H9 (cell line): Measurements from ENCODE around the gene CAMTA1. TPM values are rescaled to one million over a fixed set of nuclear protein-coding genes. Genes with fewer than 3 reads are reported as not detected.

Experiments used
- DNase-seq: peaks from one replicate; pipeline ENCODE4 v3.0.0-alpha.2; 2017
- H2AFZ ChIP-seq: one replicate; pipeline ENCODE4 v1.6.1; 2013; ENCODE audit warnings: mild to moderate bottlenecking, low read length, control low read depth, moderate library complexity
- H2AK5ac ChIP-seq: 2 replicates; pipeline ENCODE4 v1.6.1; 2013; ENCODE audit warnings: low read length, control low read depth, mixed read lengths; ENCODE audit not compliant: insufficient read length
- H2BK120ac ChIP-seq: one replicate; pipeline ENCODE4 v1.6.1; 2013; ENCODE audit warnings: low read depth, mild to moderate bottlenecking, low read length, control low read depth, inconsistent platforms; ENCODE audit not compliant: poor library complexity, severe bottlenecking
- H2BK12ac ChIP-seq: 2 replicates; pipeline ENCODE4 v1.6.1; 2013; ENCODE audit warnings: low read length, control low read depth, mixed read lengths, low read depth; ENCODE audit not compliant: insufficient read length
- H2BK15ac ChIP-seq: 2 replicates; pipeline ENCODE4 v1.6.1; 2013; ENCODE audit warnings: low read depth, low read length, control low read depth
- H2BK20ac ChIP-seq: one replicate; pipeline ENCODE4 v1.6.1; 2013; ENCODE audit warnings: low read depth, mild to moderate bottlenecking, low read length, control low read depth, inconsistent platforms; ENCODE audit not compliant: poor library complexity, severe bottlenecking
- H2BK5ac ChIP-seq: 2 replicates; pipeline ENCODE4 v1.6.1; 2013; ENCODE audit warnings: low read length, control low read depth, mixed read lengths; ENCODE audit not compliant: insufficient read length
- H3K14ac ChIP-seq: 2 replicates; pipeline ENCODE4 v1.6.1; 2013; ENCODE audit warnings: low read length, control low read depth; ENCODE audit not compliant: insufficient read depth
- H3K18ac ChIP-seq: 2 replicates; pipeline ENCODE4 v1.6.1; 2013; ENCODE audit warnings: low read depth, mild to moderate bottlenecking, mixed read lengths, low read length, control low read depth; ENCODE audit not compliant: insufficient read length
- H3K23ac ChIP-seq: 2 replicates; pipeline ENCODE4 v1.6.1; 2013; ENCODE audit warnings: low read length, control low read depth, mixed read lengths, low read depth; ENCODE audit not compliant: insufficient read length
- H3K23me2 ChIP-seq: 2 replicates; pipeline ENCODE4 v1.6.1; 2013; ENCODE audit warnings: low read depth, mild to moderate bottlenecking, mixed read lengths, low read length, control low read depth; ENCODE audit not compliant: insufficient read length, poor library complexity, severe bottlenecking
- H3K27ac ChIP-seq: 2 replicates; pipeline ENCODE4 v1.5.1; 2013; ENCODE audit warnings: low read length, control low read depth, mixed read lengths, low read depth; ENCODE audit not compliant: insufficient read length
- H3K27me3 ChIP-seq: 2 replicates; pipeline ENCODE4 v1.6.1; 2013; ENCODE audit warnings: low read length, control low read depth, inconsistent platforms; ENCODE audit not compliant: insufficient read depth
- H3K4ac ChIP-seq: 2 replicates; pipeline ENCODE4 v1.6.1; 2013; ENCODE audit warnings: low read depth, mild to moderate bottlenecking, control low read depth, inconsistent platforms, low read length, moderate library complexity
- H3K4me1 ChIP-seq: 2 replicates; pipeline ENCODE4 v1.6.1; 2013; ENCODE audit warnings: low read length, control low read depth, inconsistent platforms; ENCODE audit not compliant: insufficient read depth
- H3K4me2 ChIP-seq: 2 replicates; pipeline ENCODE4 v1.6.1; 2013; ENCODE audit warnings: low read length, control low read depth, mixed read lengths; ENCODE audit not compliant: insufficient read length, insufficient read depth
- H3K56ac ChIP-seq: 2 replicates; pipeline ENCODE4 v1.6.1; 2013; ENCODE audit warnings: low read depth, mild to moderate bottlenecking, mixed read lengths, low read length, control low read depth; ENCODE audit not compliant: insufficient read length
- H3K79me1 ChIP-seq: 2 replicates; pipeline ENCODE4 v1.6.1; 2013; ENCODE audit warnings: low read depth, mild to moderate bottlenecking, moderate library complexity, low read length, control low read depth, inconsistent platforms; ENCODE audit not compliant: insufficient read depth, poor library complexity, severe bottlenecking
- H3K79me2 ChIP-seq: 2 replicates; pipeline ENCODE4 v1.6.1; 2013; ENCODE audit warnings: low read length, control low read depth, inconsistent platforms; ENCODE audit not compliant: insufficient read depth
- H3K9ac ChIP-seq: 2 replicates; pipeline ENCODE4 v1.6.1; 2013; ENCODE audit warnings: low read length, control low read depth, mixed read lengths; ENCODE audit not compliant: insufficient read length; ENCODE audit errors: extremely low read depth
- H3K9me3 ChIP-seq: one replicate; pipeline ENCODE4 v1.6.1; 2013; ENCODE audit warnings: low read depth, low read length, inconsistent platforms; ENCODE audit not compliant: control insufficient read depth
- H3T11ph ChIP-seq: one replicate; pipeline ENCODE4 v1.6.1; 2013; ENCODE audit warnings: mild to moderate bottlenecking, low read length, control low read depth, inconsistent platforms
- H4K20me1 ChIP-seq: one replicate; pipeline ENCODE4 v1.6.1; 2013; ENCODE audit not compliant: control insufficient read depth, insufficient read length, insufficient read depth
- H4K5ac ChIP-seq: 2 replicates; pipeline ENCODE4 v1.6.1; 2013; ENCODE audit warnings: low read depth, mild to moderate bottlenecking, mixed read lengths, low read length, control low read depth; ENCODE audit not compliant: insufficient read length
- H4K8ac ChIP-seq: replicated peaks from 2 replicates; pipeline ENCODE4 v1.6.1; 2013; ENCODE audit warnings: low read length, control low read depth, mixed read lengths, low read depth; ENCODE audit not compliant: insufficient read length
- H4K91ac ChIP-seq: 2 replicates; pipeline ENCODE4 v1.6.1; 2013; ENCODE audit warnings: low read depth, mild to moderate bottlenecking, moderate library complexity, mixed read lengths, low read length, control low read depth; ENCODE audit not compliant: insufficient read length
- H3K27ac Mint-ChIP-seq, 3 experiments: 2 replicates in 2 of 3; 3 replicates in 1 of 3; pipeline ENCODE4 v1.8.0; 2020 to 2021; ENCODE audit warnings: mixed read lengths in 3 of 3, mild to moderate bottlenecking in 1 of 3, moderate library complexity in 1 of 3
- H3K27me3 Mint-ChIP-seq: 2 replicates; pipeline ENCODE4 v1.8.0; 2021; ENCODE audit warnings: low read depth, mild to moderate bottlenecking, moderate library complexity, mixed read lengths
- H3K36me3 Mint-ChIP-seq, 3 experiments: 2 replicates in 2 of 3; 3 replicates in 1 of 3; pipeline ENCODE4 v1.8.0; 2020 to 2021; ENCODE audit warnings: low read depth in 3 of 3, mixed read lengths in 3 of 3; ENCODE audit not compliant: insufficient read depth in 1 of 3
- H3K4me1 Mint-ChIP-seq, 2 experiments: 2 replicates each; pipeline ENCODE4 v1.8.0; 2020; ENCODE audit warnings: mixed read lengths in 2 of 2
- H3K4me3 Mint-ChIP-seq, 2 experiments: 2 replicates in 1 of 2; 3 replicates in 1 of 2; pipeline ENCODE4 v1.8.0; 2020 to 2021; ENCODE audit warnings: mild to moderate bottlenecking in 2 of 2, mixed read lengths in 2 of 2, moderate library complexity in 1 of 2
- H3K9me3 Mint-ChIP-seq, 2 experiments: 2 replicates in 1 of 2; 3 replicates in 1 of 2; pipeline ENCODE4 v1.8.0; 2020; ENCODE audit warnings: mild to moderate bottlenecking in 2 of 2, mixed read lengths in 2 of 2, moderate library complexity in 1 of 2
- CTCF ChIP-seq: fragments of 200-600 bp; sonication (generic); conservative IDR thresholded peaks from 3 replicates; pipeline ENCODE4 v1.8.0; 2021; ENCODE audit warnings: antibody characterized with exemption, mild to moderate bottlenecking
- WGBS: extraction: QIAGEN DNeasy Blood & Tissue Kit; methylation state at CpG from one replicate; pipeline ENCODE4 v1.1.7; 2013; ENCODE audit warnings: missing lambda C conversion rate, low lambda C conversion rate, mixed read lengths; ENCODE audit not compliant: insufficient read length; ENCODE audit errors: extremely low coverage; 5-methylcytosine and 5-hydroxymethylcytosine counted together
- total RNA-seq: library from RNA; stranded (reverse); gene quantifications from 2 replicates; pipeline ENCODE4 v1.2.1, GENCODE V29; 2021

Gene CAMTA1
- total RNA-seq, 1 experiment from 2014 or later, result 115 TPM

- no peaks in the 10 kb centered on the region for H3K79me1 ChIP-seq
- H3K18ac ChIP-seq, result no peak overlapping the region
- peaks cover 0 to 2% of the 10 kb centered on the region in 2 experiments; a peak in 2 of 4 replicates for H3K4me1 Mint-ChIP-seq
- H3K36me3 Mint-ChIP-seq, result no peaks in the 10 kb centered on the region; a peak in 1 of 7 replicates
- no peak overlapping the region for H2BK5ac ChIP-seq
- H3K4me1 ChIP-seq, result no peaks in the 10 kb centered on the region
- no peak for DNase-seq
- H3K23ac ChIP-seq, result no peak overlapping the region
- WGBS, result no CpG with 5 or more reads among the region's 7 CpGs
- no peaks in the 10 kb centered on the region for H3K79me2 ChIP-seq
- H2BK20ac ChIP-seq, result no peak overlapping the region
- H2BK12ac ChIP-seq, result no peak overlapping the region
- no peak overlapping the region for H3K4me3 Mint-ChIP-seq
- H3K9ac ChIP-seq, result no peak overlapping the region
- no peak overlapping the region for H3K56ac ChIP-seq
- no peaks in the 10 kb centered on the region; a peak in 1 of 5 replicates for H3K9me3 Mint-ChIP-seq
- H4K5ac ChIP-seq, result no peak overlapping the region
- no peak overlapping the region for H2AFZ ChIP-seq
- H3T11ph ChIP-seq, result no peak overlapping the region
- no peak overlapping the region for H2BK120ac ChIP-seq
- H3K23me2 ChIP-seq, result no peaks in the 10 kb centered on the region
- no peak overlapping the region for H3K4me2 ChIP-seq
- H2AK5ac ChIP-seq, result no peak overlapping the region
- H3K27me3 Mint-ChIP-seq, result no peaks in the 10 kb centered on the region
- no peaks in the 10 kb centered on the region for H4K20me1 ChIP-seq
- no peak overlapping the region for H4K91ac ChIP-seq
- H3K9me3 ChIP-seq, result no peaks in the 10 kb centered on the region
- no peak overlapping the region for H3K4ac ChIP-seq
- no peaks in the 10 kb centered on the region for H3K27me3 ChIP-seq
- no peak overlapping the region for H2BK15ac ChIP-seq
- no peak overlapping the region for H3K14ac ChIP-seq
- no peak overlapping the region for H3K27ac Mint-ChIP-seq
- H3K27ac ChIP-seq, result no peak overlapping the region
- TF ChIP-seq CTCF, result no peak
- H4K8ac ChIP-seq, result no peak overlapping the region
These were observed 437.4 kb downstream of the CAMTA1 start for GRCh38 chr1:7222695-7223015.
